K562 (cell line): ENCODE data around the gene CS. TPM values are rescaled to one million over a fixed set of nuclear protein-coding genes. Genes with fewer than 3 reads are reported as not detected.

ENCODE experiments used
- HMG20B ChIP-seq: fragments of 250-450 bp; sonication (Bioruptor Pico); IDR thresholded peaks from 2 replicates; pipeline ENCODE4 v1.5.0; 2021; ENCODE audit warnings: mild to moderate bottlenecking
- HNRNPLL ChIP-seq: fragments of 200-400 bp; formaldehyde crosslinking; IDR thresholded peaks from 2 replicates; pipeline ENCODE4 v1.6.1; 2017; ENCODE audit warnings: low read length, low read depth, mild to moderate bottlenecking; ENCODE audit not compliant: poor library complexity, severe bottlenecking
- LEF1 ChIP-seq: fragments of 450-650 bp; IDR thresholded peaks from 2 replicates; pipeline ENCODE4 v1.6.1; 2016; ENCODE audit warnings: mild to moderate bottlenecking
- MYNN ChIP-seq, 2 experiments: sonication (generic); formaldehyde crosslinking in 1 of 2; IDR thresholded peaks; 2 replicates each; pipeline versions ENCODE4 v1.5.0 to v1.6.1; 2016 to 2020; ENCODE audit warnings: antibody characterized with exemption in 1 of 2, missing genetic modification reagents in 1 of 2
- RBM39 ChIP-seq: fragments of 200-400 bp; formaldehyde crosslinking; optimal IDR thresholded peaks from 2 replicates; pipeline ENCODE3; 2018; ENCODE audit warnings: low read depth, low read length
- RNF219 ChIP-seq: fragments of 250-450 bp; sonication (Bioruptor Pico); IDR thresholded peaks from 2 replicates; pipeline ENCODE4 v1.5.0; 2022; ENCODE audit warnings: mild to moderate bottlenecking
- RUNX1 ChIP-seq: sonication (generic); IDR thresholded peaks from 2 replicates; pipeline ENCODE4 v1.6.1; 2016; ENCODE audit warnings: antibody characterized with exemption, low read depth
- SIRT6 ChIP-seq: IDR thresholded peaks from one replicate; pipeline ENCODE4 v1.6.1; 2012; ENCODE audit warnings: low read depth, mild to moderate bottlenecking, control low read depth, inconsistent platforms, low read length, moderate library complexity
- SNAPC5 ChIP-seq: fragments of 250-450 bp; sonication (Bioruptor Pico); IDR thresholded peaks from 2 replicates; pipeline ENCODE4 v1.8.0; 2021; ENCODE audit warnings: moderate library complexity, mild to moderate bottlenecking, inconsistent platforms
- TFAP4 ChIP-seq: sonication (generic); formaldehyde crosslinking; IDR thresholded peaks from 2 replicates; pipeline ENCODE4 v1.8.0; 2022; ENCODE audit warnings: missing genetic modification reagents, mild to moderate bottlenecking, moderate library complexity, borderline replicate concordance
- VEZF1 ChIP-seq: fragments of 200-800 bp; sonication (Bioruptor generic); IDR thresholded peaks from 2 replicates; pipeline ENCODE4 v1.6.1; 2017; ENCODE audit warnings: missing genetic modification characterization, missing compliant biosample characterization
- ZNF507 ChIP-seq: conservative IDR thresholded peaks from 2 replicates; pipeline ENCODE4 v1.6.1; 2017; ENCODE audit warnings: missing genetic modification characterization, missing compliant biosample characterization
- polyA plus RNA-seq, 8 experiments: library from polyadenylated mRNA; depleted of rRNA in 4 of 8; stranded (reverse) in 5 of 8; unstranded in 3 of 8; fragments of >200 nt; fragmentation: Nextera tagmentation in 2 of 8; fragmentation: Illumina TruSeq in 1 of 8; extraction: Ambion mirVana in 2 of 8; extraction: Trizol in 1 of 8; gene quantifications; 2 replicates each; pipeline versions ENCODE4 v1.2.1 to v1.2.3, GENCODE V29; 2011 to 2014; ENCODE audit warnings: inconsistent platforms in 1 of 8, missing spikeins in 1 of 8
- total RNA-seq, 7 experiments: library from RNA; depleted of rRNA in 6 of 7; stranded (reverse); fragments of >200 nt in 6 of 7; fragmentation: Illumina TruSeq in 2 of 7; extraction: Trizol in 2 of 7; gene quantifications; 2 replicates each; pipeline versions ENCODE4 v1.2.1 to v1.2.3, GENCODE V29; 2011 to 2021; ENCODE audit warnings: low replicate concordance in 1 of 7
- TF ChIP-seq, protein P1 (sequence below): fragments of 250-450 bp; sonication (Bioruptor Pico); IDR thresholded peaks from 2 replicates; pipeline ENCODE4 v1.4.0; 2020; ENCODE audit warnings: mild to moderate bottlenecking
- TF ChIP-seq, protein P2 (sequence below), 2 experiments: IDR thresholded peaks; 2 replicates each; pipeline ENCODE4 v1.6.1; 2012; ENCODE audit warnings: improper control_type of control experiment in 2 of 2, low read depth in 2 of 2, low read length in 2 of 2, borderline replicate concordance in 1 of 2

Gene CS
- total and polyA plus RNA-seq, 9 of the 15 experiments (the other 6 are each of a cell fraction or from before 2014, with no cell fraction given): 99.9 to 390 (median 149) TPM

DNA sequence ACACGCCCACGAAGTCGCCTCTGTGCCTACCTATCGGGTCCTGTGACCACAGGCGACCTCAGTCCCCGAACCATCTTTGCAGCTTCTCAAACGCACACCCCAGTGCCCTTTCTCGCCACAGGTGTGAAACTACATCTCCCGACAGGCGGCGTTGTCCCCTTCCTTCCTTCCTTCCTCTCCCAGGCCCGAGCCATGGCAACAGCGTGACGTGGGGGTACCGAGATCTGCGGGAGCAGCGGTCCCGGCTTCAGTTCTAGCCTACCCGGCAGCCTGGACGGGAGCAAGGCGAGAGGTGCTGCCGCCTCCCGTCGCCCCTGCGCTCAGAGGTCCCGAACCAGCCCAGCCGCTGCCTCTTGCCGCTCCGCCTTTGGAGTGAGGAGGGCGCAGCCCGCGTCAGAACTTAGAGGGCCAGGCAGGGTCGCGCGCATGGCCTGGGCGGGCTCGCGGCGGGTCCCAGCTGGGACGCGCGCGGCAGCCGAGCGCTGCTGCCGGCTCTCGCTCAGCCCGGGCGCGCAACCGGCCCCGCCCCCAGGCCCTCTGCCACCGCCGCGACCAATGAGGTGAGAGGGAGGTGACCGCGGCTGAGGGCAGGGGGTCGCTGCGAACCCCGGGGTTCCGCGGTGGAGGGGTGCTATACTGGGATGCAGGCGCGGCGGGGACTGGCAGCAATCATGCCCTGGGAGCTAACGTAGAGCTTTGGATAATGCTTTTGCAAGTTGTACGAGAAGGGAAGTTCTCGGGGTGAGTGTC, 33.3 kb downstream of the CS start, which contains the start of gene COQ10A (continued):
- TF ChIP-seq HMG20B (CRISPR knock-in tag): no peak
- TF ChIP-seq LEF1: no peak
- TF ChIP-seq RUNX1: no peak
- no peak for TF ChIP-seq RBM39
- TF ChIP-seq SNAPC5 (CRISPR knock-in tag): no peak
- TF ChIP-seq RNF219 (CRISPR knock-in tag): no peak
- peak; percentile 93 for TF ChIP-seq TFAP4 (CRISPR knock-in tag)
- TF ChIP-seq SIRT6: no peak
- peak; percentile 68 for TF ChIP-seq VEZF1 (CRISPR knock-in tag)
- TF ChIP-seq HNRNPLL: peak; percentile 89
- no peak for TF ChIP-seq ZNF507
- TF ChIP-seq, protein P1, sequence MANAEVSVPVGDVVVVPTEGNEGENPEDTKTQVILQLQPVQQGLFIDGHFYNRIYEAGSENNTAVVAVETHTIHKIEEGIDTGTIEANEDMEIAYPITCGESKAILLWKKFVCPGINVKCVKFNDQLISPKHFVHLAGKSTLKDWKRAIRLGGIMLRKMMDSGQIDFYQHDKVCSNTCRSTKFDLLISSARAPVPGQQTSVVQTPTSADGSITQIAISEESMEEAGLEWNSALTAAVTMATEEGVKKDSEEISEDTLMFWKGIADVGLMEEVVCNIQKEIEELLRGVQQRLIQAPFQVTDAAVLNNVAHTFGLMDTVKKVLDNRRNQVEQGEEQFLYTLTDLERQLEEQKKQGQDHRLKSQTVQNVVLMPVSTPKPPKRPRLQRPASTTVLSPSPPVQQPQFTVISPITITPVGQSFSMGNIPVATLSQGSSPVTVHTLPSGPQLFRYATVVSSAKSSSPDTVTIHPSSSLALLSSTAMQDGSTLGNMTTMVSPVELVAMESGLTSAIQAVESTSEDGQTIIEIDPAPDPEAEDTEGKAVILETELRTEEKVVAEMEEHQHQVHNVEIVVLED: peak; percentile 21
- TF ChIP-seq MYNN (IDR thresholded peaks at IDR 0.05): peak; percentile 68; the same call in 1 of the 2 replicates
- TF ChIP-seq MYNN (CRISPR knock-in tag; IDR thresholded peaks at IDR 0.05): no peak
- TF ChIP-seq, protein P2, sequence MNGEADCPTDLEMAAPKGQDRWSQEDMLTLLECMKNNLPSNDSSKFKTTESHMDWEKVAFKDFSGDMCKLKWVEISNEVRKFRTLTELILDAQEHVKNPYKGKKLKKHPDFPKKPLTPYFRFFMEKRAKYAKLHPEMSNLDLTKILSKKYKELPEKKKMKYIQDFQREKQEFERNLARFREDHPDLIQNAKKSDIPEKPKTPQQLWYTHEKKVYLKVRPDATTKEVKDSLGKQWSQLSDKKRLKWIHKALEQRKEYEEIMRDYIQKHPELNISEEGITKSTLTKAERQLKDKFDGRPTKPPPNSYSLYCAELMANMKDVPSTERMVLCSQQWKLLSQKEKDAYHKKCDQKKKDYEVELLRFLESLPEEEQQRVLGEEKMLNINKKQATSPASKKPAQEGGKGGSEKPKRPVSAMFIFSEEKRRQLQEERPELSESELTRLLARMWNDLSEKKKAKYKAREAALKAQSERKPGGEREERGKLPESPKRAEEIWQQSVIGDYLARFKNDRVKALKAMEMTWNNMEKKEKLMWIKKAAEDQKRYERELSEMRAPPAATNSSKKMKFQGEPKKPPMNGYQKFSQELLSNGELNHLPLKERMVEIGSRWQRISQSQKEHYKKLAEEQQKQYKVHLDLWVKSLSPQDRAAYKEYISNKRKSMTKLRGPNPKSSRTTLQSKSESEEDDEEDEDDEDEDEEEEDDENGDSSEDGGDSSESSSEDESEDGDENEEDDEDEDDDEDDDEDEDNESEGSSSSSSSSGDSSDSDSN (IDR thresholded peaks at IDR 0.05; ENCODE audit: borderline replicate concordance in 1 of 2, low read depth in 2 of 2, low read length in 2 of 2): 0 out of 4 replicates have a peak, but pooled peaks have one; percentile 29 to 56
